ENCODE data around the gene AGPAT1. TPM values are rescaled to one million over a fixed set of nuclear protein-coding genes. Genes with fewer than 3 reads are reported as not detected.

The AGPAT1 gene
- total and polyA plus RNA-seq, 2 of the 13 experiments (the other 11 are each of a cell fraction or from before 2014, with no cell fraction given), result 51.3 to 139 TPM

DNA sequence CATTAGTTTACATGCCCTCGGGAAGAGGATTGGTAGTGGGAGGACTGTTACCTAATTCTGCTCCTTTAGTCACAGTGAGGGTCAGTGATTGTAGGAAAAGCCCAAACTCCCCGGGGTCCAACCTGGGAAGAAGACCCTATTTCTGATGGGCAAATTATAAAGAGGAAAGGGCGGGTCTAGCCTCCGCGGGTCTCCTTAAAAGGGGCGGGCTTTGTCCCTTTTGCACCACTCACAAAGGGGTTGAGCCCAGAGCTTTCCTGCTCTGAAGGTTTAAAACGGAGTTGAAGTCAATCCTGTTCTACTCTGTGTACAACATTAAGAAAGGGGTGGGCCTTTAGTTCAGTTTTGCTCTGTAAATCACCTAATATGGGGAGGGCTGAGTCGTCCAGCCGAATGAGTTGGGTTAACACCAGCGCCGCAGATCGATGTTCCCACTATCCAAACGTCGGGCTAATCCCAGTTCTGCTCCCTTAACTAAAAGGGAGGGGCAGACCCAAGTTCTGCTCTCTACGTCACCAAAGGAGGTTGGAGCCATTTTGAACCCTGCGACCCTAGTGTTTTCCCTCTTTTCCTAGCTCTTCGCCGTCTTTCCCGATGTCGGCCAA is 1.4 kb upstream of the AGPAT1 start (continued):
- TF ChIP-seq NFYB (CRISPR knock-in tag; IDR thresholded peaks at IDR 0.05) (no peak), ARHGAP35 (CRISPR knock-in tag; IDR thresholded peaks at IDR 0.05; ENCODE audit: borderline replicate concordance) (0 out of 2 replicates have a peak, but pooled peaks have one; percentile 54), ZNF343 (CRISPR knock-in tag; IDR thresholded peaks at IDR 0.05) (no peak), ETS1 (CRISPR knock-in tag; IDR thresholded peaks at IDR 0.05) (no peak), ZNF234 (CRISPR knock-in tag; conservative IDR thresholded peaks at IDR 0.05) (no peak), TBP (CRISPR knock-in tag; IDR thresholded peaks at IDR 0.05) (no peak), ATM (IDR thresholded peaks at IDR 0.05; ENCODE audit: borderline replicate concordance) (no peak), FOXA3 (CRISPR knock-in tag; IDR thresholded peaks at IDR 0.05) (peak; percentile 4; the same call in 1 of the 2 replicates), EEA1 (CRISPR knock-in tag; IDR thresholded peaks at IDR 0.05; ENCODE audit: borderline replicate concordance) (peak; percentile 55; the same call in 1 of the 2 replicates), REXO4 (CRISPR knock-in tag; IDR thresholded peaks at IDR 0.05; ENCODE audit: borderline replicate concordance) (no peak), HOXD1 (CRISPR knock-in tag; IDR thresholded peaks at IDR 0.05) (no peak), ZNF891 (CRISPR knock-in tag; IDR thresholded peaks at IDR 0.05) (peak; percentile 18; the same call in 1 of the 2 replicates), ZBTB4 (CRISPR knock-in tag; IDR thresholded peaks at IDR 0.05; ENCODE audit: borderline replicate concordance) (no peak), MAFF (IDR thresholded peaks at IDR 0.05; ENCODE audit: low read depth, low read length) (no peak), ZBTB34 (CRISPR knock-in tag; IDR thresholded peaks at IDR 0.05) (no peak), ZNF337 (CRISPR knock-in tag; IDR thresholded peaks at IDR 0.05; ENCODE audit: borderline replicate concordance, low read depth) (no peak; the same call in 1 of the 2 replicates), FOXM1 (CRISPR knock-in tag; IDR thresholded peaks at IDR 0.05) (no peak), MYPOP (CRISPR knock-in tag; IDR thresholded peaks at IDR 0.05) (no peak), HNRNPLL (IDR thresholded peaks at IDR 0.05; ENCODE audit: low read depth, low read length, poor library complexity, severe bottlenecking) (no peak), ZMAT3 (CRISPR knock-in tag; conservative IDR thresholded peaks at IDR 0.05) (no peak; the same call in 1 of the 2 replicates), WIZ (CRISPR knock-in tag; IDR thresholded peaks at IDR 0.05) (no peak), IRF2 (CRISPR knock-in tag; IDR thresholded peaks at IDR 0.05) (0 out of 2 replicates have a peak, but pooled peaks have one; percentile 4)
- TF ChIP-seq, protein P1, sequence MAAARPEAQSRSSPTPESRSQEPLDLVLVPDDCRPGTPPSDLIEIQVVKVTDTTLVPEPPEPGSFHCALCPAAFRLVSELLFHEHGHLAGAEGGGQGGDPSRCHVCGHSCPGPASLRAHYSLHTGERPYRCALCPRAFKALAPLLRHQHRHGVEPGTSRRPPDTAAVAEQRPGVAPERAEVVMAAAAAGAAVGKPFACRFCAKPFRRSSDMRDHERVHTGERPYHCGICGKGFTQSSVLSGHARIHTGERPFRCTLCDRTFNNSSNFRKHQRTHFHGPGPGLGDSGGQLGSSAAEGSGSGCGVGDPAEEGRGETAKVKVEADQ (CRISPR knock-in tag; IDR thresholded peaks at IDR 0.05; ENCODE audit: borderline replicate concordance), result no peak
